Mononuclear cell (primary cell): Measurements from ENCODE around the gene RIBC2. TPM values are rescaled to one million over a fixed set of nuclear protein-coding genes. Genes with fewer than 3 reads are reported as not detected.
"Not testable (repeated sequence)": the region's sequence is repeated elsewhere in the genome, so short reads cannot be mapped to it uniquely, and the experiment has no call there.

ENCODE experiments used
- H3K27me3 ChIP-seq: 2 replicates; pipeline ENCODE4 v1.6.0; 2011; ENCODE audit warnings: low read length, control low read depth; ENCODE audit not compliant: insufficient read depth
- H3K4me1 ChIP-seq: 2 replicates; pipeline ENCODE4 v1.5.1; 2011; ENCODE audit warnings: mild to moderate bottlenecking, low read length, control low read depth; ENCODE audit not compliant: insufficient read depth
- H3K4me3 ChIP-seq: 2 replicates; pipeline ENCODE4 v1.5.1; 2011; ENCODE audit warnings: mild to moderate bottlenecking, low read length, moderate library complexity
- H3K9me3 ChIP-seq: 2 replicates; pipeline ENCODE4 v1.5.1; 2011; ENCODE audit warnings: low read depth, mild to moderate bottlenecking, control low read depth, low read length
- total RNA-seq: library from RNA; depleted of rRNA; stranded (reverse); fragments of >200 nt; gene quantifications from one replicate; pipeline ENCODE4 v1.2.3, GENCODE V29; 2012

RIBC2 gene
- total RNA-seq, 1 donor = 0.31 TPM

- H3K4me3 ChIP-seq = no peak overlapping the region
Measured at GRCh38 chr22:45430871-45431270, 17.4 kb downstream of the RIBC2 start.

DNA sequence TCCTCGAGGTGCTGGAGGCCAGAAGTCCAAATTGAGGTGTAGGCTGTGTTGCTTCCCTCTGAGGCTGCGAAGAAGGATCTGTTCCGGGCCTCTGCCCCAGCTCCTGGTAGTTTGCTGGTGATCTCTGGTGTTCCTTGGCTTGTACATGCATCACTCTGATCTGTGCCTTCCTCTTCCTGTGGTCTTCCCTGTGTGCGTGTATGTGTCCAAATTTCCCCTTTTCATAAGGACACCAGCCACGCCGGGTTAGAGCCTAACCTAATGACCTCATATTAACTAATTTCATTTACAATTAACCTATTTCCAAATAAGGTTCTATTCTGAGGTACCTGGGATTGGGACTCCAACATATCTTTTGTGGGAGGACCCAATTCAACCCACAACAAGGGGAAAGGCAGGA lies 21.5 kb downstream of the RIBC2 start:
- Histone ChIP-seq H3K27me3 (no peaks in the 10 kb centered on the region), H3K4me3 (no peak overlapping the region), H3K9me3 (no peaks in the 10 kb centered on the region)

More at GRCh38 chr22:45430871-45431270, 17.4 kb downstream of the RIBC2 start:
- no peaks in the 10 kb centered on the region for H3K9me3 ChIP-seq
- no peaks in the 10 kb centered on the region for H3K27me3 ChIP-seq
- H3K4me1 ChIP-seq = peaks cover 13% of the 10 kb centered on the region

GRCh38 chr22:45435544-45436139 lies 22.1 kb downstream of the RIBC2 start:
- Histone ChIP-seq H3K27me3 (no peaks in the 10 kb centered on the region), H3K4me3 (no peak overlapping the region), H3K9me3 (no peaks in the 10 kb centered on the region), H3K4me1 (peaks cover 16% of the 10 kb centered on the region)

More for the DNA sequence above, 21.5 kb downstream of the RIBC2 start:
- H3K4me1 ChIP-seq = peaks cover 16% of the 10 kb centered on the region

GRCh38 chr22:45436871-45437517 lies 23.5 kb downstream of the RIBC2 start:
- H3K27me3 ChIP-seq, H3K4me3 ChIP-seq, H3K9me3 ChIP-seq: not testable (repeated sequence)
- H3K4me1 ChIP-seq = peaks cover 16% of the 10 kb centered on the region

DNA sequence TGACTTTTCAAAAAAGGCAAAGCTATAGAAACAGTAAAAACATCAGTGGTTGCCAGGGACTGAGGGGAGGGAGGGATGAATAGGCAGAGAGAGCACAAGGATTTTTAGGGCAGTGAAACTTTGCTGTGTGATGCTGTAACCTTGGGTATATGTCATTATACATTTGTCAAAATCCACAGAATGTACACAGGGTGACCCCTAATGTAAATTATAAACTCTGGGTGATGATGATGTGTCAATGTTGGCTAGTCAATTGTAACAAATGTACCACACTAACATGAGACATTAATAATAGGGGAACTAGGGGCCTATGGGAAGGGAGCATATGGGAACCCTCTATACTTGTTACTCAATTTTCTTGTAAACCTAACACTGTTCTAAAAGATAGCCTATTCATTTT lies 24.8 kb downstream of the RIBC2 start:
- no peaks in the 10 kb centered on the region for H3K27me3 ChIP-seq
- no peak overlapping the region for H3K4me3 ChIP-seq
- no peaks in the 10 kb centered on the region for H3K9me3 ChIP-seq
- H3K4me1 ChIP-seq = peaks cover 16% of the 10 kb centered on the region

GRCh38 chr22:45440688-45441087 lies 27.2 kb downstream of the RIBC2 start:
- not testable (repeated sequence) for H3K27me3 ChIP-seq, H3K9me3 ChIP-seq, H3K4me1 ChIP-seq, H3K4me3 ChIP-seq

DNA sequence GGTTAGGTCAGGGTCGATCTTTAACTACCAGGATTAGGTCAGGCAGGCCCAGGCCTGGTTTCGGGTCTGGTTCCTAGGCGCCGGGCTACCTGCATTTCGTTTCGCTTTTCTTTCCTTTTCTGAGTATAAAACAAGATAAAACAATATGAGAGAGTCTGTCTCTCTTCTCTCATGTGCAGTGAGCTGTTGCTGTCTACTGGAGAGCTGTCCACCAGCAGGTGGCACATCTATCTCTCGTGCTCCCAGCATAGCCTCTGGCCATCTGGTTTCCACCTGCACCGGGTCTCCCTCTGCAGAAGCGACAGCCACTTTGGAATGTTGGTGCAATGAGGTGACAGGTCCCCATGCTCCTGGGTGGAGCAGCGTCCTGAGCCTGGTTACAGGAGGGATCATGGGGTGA lies 27.6 kb downstream of the RIBC2 start:
- Histone ChIP-seq H3K27me3 (no peaks in the 10 kb centered on the region), H3K9me3 (no peaks in the 10 kb centered on the region), H3K4me3 (no peak overlapping the region), H3K4me1 (peaks cover under 1% of the 10 kb centered on the region)

DNA sequence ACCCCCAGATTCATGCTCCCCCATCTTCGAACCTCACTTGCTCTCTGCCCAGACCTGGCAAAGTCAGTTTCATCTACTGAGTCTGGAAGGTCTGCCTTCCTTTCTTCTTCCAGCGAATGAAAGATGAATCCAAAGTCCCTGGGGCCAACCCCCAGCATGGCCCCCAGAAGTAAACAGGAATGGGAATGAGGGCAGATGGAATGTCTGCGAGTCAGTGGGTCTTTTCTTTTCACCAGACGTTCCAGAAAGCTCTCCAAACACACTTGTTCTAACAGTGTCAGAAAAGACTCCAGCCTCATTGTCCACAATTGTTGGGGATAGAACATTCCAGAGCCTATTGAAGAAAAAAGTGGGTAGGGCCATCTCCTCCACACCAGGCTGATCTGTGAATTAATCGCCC lies 28.6 kb downstream of the RIBC2 start:
- no peaks in the 10 kb centered on the region for H3K4me1 ChIP-seq

GRCh38 chr22:45444168-45444567 lies 30.7 kb downstream of the RIBC2 start:
- Histone ChIP-seq H3K27me3 (no peaks in the 10 kb centered on the region), H3K9me3 (no peaks in the 10 kb centered on the region), H3K4me1 (no peaks in the 10 kb centered on the region), H3K4me3 (no peak overlapping the region)

More for the DNA sequence above, 28.6 kb downstream of the RIBC2 start:
- no peak overlapping the region for H3K4me3 ChIP-seq
- H3K9me3 ChIP-seq = no peaks in the 10 kb centered on the region
- H3K27me3 ChIP-seq = no peaks in the 10 kb centered on the region

- no peak overlapping the region for H3K4me3 ChIP-seq
- no peaks in the 10 kb centered on the region for H3K4me1 ChIP-seq
- H3K9me3 ChIP-seq = no peaks in the 10 kb centered on the region
- no peaks in the 10 kb centered on the region for H3K27me3 ChIP-seq
Measured at GRCh38 chr22:45445031-45445710, 31.7 kb downstream of the RIBC2 start.

DNA sequence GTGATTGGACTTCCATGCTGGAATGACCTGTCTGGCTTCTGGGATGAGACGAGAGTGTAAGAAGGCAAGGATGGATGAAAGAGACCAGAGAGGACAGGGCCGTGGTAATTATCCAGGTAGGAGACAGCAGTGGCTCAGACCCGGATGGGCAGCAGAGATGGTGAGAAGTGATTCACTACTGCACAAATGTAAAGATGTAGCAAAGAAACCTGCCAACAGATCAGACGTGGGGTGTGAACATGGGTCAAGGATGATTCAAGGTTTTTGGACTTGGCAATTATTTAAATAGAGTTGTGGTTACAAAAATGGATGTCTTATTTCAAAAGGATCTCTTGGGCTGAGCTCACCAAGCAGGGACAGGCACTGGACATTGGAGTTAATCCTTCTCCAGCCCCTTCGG lies 32.7 kb downstream of the RIBC2 start:
- Histone ChIP-seq H3K27me3 (no peaks in the 10 kb centered on the region), H3K4me3 (no peak overlapping the region), H3K9me3 (no peaks in the 10 kb centered on the region), H3K4me1 (no peaks in the 10 kb centered on the region)

DNA sequence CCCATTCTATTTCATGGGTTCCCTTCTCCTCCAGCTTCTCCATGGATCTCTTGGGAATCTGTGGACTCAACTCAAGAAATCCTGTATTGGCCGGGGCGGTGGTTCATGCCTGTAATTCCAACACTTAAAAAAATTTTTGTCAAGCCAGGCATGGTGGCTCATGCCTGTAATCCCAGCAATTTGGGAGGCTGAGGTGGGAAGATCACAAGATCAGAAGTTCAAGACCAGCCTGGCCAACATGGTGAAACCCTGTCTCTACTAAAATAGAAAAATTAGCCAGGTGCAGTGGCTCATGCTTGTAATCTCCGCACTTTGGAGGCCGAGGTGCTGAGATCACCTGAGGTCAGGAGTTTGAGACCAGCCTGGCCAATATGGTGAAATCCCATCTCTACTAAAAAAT lies 34.1 kb downstream of the RIBC2 start:
- H3K4me1 ChIP-seq, H3K9me3 ChIP-seq, H3K4me3 ChIP-seq, H3K27me3 ChIP-seq: not testable (repeated sequence)

- Histone ChIP-seq H3K9me3 (no peaks in the 10 kb centered on the region), H3K27me3 (no peaks in the 10 kb centered on the region), H3K4me3 (no peak overlapping the region), H3K4me1 (no peaks in the 10 kb centered on the region)
Measured at GRCh38 chr22:45448431-45448830, 34.9 kb downstream of the RIBC2 start.

GRCh38 chr22:45449442-45449841 lies 35.9 kb downstream of the RIBC2 start:
- H3K27me3 ChIP-seq, H3K9me3 ChIP-seq, H3K4me3 ChIP-seq, H3K4me1 ChIP-seq: not testable (repeated sequence)

- H3K27me3 ChIP-seq = no peaks in the 10 kb centered on the region
- H3K4me3 ChIP-seq = no peak overlapping the region
- H3K4me1 ChIP-seq = no peaks in the 10 kb centered on the region
- no peaks in the 10 kb centered on the region for H3K9me3 ChIP-seq
Measured at GRCh38 chr22:45450101-45450785, 36.8 kb downstream of the RIBC2 start.
